ENCODE measurements around the gene TRIO.

DNA sequence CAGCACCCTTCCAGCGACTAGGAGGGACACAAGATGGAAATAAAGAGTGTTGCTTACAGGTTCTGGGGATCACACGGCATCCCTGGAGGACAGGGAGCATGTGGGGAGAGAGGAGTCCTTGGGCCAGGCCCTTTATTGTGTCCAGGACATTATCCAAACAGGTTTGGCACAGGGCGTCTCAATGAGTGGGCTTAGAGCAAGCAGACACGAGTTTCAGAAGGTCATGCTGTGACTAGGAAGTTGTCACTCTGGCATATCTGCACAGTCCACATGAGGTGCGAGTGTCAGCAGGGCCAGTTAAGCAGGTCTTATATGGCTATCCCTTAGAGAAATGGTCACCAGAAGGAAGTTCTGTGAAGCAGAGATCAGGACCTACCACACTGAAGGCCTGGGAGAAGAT is 263.9 kb downstream of the TRIO start:
- TF ChIP-seq POLR2AphosphoS5 (IDR thresholded peaks at IDR 0.05; ENCODE audit: low read depth, low read length) (no peak), SIN3A (IDR thresholded peaks at IDR 0.05; ENCODE audit: borderline replicate concordance, insufficient read depth, low read length) (no peak), TAF1 (IDR thresholded peaks at IDR 0.05; ENCODE audit: borderline replicate concordance, insufficient read depth, low read length) (no peak)
- TF ChIP-seq, protein P1, sequence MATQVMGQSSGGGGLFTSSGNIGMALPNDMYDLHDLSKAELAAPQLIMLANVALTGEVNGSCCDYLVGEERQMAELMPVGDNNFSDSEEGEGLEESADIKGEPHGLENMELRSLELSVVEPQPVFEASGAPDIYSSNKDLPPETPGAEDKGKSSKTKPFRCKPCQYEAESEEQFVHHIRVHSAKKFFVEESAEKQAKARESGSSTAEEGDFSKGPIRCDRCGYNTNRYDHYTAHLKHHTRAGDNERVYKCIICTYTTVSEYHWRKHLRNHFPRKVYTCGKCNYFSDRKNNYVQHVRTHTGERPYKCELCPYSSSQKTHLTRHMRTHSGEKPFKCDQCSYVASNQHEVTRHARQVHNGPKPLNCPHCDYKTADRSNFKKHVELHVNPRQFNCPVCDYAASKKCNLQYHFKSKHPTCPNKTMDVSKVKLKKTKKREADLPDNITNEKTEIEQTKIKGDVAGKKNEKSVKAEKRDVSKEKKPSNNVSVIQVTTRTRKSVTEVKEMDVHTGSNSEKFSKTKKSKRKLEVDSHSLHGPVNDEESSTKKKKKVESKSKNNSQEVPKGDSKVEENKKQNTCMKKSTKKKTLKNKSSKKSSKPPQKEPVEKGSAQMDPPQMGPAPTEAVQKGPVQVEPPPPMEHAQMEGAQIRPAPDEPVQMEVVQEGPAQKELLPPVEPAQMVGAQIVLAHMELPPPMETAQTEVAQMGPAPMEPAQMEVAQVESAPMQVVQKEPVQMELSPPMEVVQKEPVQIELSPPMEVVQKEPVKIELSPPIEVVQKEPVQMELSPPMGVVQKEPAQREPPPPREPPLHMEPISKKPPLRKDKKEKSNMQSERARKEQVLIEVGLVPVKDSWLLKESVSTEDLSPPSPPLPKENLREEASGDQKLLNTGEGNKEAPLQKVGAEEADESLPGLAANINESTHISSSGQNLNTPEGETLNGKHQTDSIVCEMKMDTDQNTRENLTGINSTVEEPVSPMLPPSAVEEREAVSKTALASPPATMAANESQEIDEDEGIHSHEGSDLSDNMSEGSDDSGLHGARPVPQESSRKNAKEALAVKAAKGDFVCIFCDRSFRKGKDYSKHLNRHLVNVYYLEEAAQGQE (IDR thresholded peaks at IDR 0.05; ENCODE audit: insufficient read depth in 1 of 2, low read depth in 2 of 2, low read length in 2 of 2), result no peak

Data from PFSK-1 (cell line).